ENCODE measurements around the gene ACIN1.

ACIN1 gene

GRCh38 chr14:23137813-23138535, 43.0 kb upstream of the ACIN1 start:
- no peak for TF ChIP-seq CTCF (IDR thresholded peaks at IDR 0.05; ENCODE audit: low read depth, low read length, missing control alignments)
- DNase-seq (ENCODE audit: low read depth), result no peak

GRCh38 chr14:23137192-23137812, 42.4 kb upstream of the ACIN1 start:
- TF ChIP-seq CTCF (IDR thresholded peaks at IDR 0.05; ENCODE audit: low read depth, low read length, missing control alignments), result no peak
- no peak overlapping the region for H3K4me3 ChIP-seq (ENCODE audit: low read depth, low read length)
- no peak for DNase-seq (ENCODE audit: low read depth)

More at GRCh38 chr14:23137813-23138535, 43.0 kb upstream of the ACIN1 start:
- H3K4me3 ChIP-seq (ENCODE audit: low read depth, low read length), result no peak overlapping the region

- H3K4me3 ChIP-seq (ENCODE audit: low read depth, low read length), result no peak overlapping the region
- no peak for TF ChIP-seq CTCF (IDR thresholded peaks at IDR 0.05; ENCODE audit: low read depth, low read length, missing control alignments)
- DNase-seq (ENCODE audit: low read depth), result no peak
Observed at GRCh38 chr14:23136566-23137133, 41.7 kb upstream of the ACIN1 start.

GRCh38 chr14:23132970-23133369, 38.0 kb upstream of the ACIN1 start:
- no peak for DNase-seq (ENCODE audit: low read depth)
- no peak overlapping the region for H3K4me3 ChIP-seq (ENCODE audit: low read depth, low read length)
- no peak for TF ChIP-seq CTCF (IDR thresholded peaks at IDR 0.05; ENCODE audit: low read depth, low read length, missing control alignments)

GRCh38 chr14:23131482-23131881, 36.5 kb upstream of the ACIN1 start:
- no peak for TF ChIP-seq CTCF (IDR thresholded peaks at IDR 0.05; ENCODE audit: low read depth, low read length, missing control alignments)
- DNase-seq (ENCODE audit: low read depth), result no peak
- H3K4me3 ChIP-seq (ENCODE audit: low read depth, low read length), result no peak overlapping the region

- no peak for DNase-seq (ENCODE audit: low read depth)
- H3K4me3 ChIP-seq (ENCODE audit: low read depth, low read length), result no peak overlapping the region
- TF ChIP-seq CTCF (IDR thresholded peaks at IDR 0.05; ENCODE audit: low read depth, low read length, missing control alignments), result no peak
Observed at GRCh38 chr14:23130871-23131270, 35.9 kb upstream of the ACIN1 start.

Data from GM12864 (cell line).